ENCODE measurements around the gene PXN. TPM values are rescaled to one million over a fixed set of nuclear protein-coding genes. Genes with fewer than 3 reads are reported as not detected.

The PXN gene
- total and polyA plus RNA-seq, 10 of the 15 experiments (the other 5 are each of a cell fraction or from before 2014, with no cell fraction given) = 1.0 to 32.0 (median 11.5) TPM

- TF ChIP-seq SIN3A (IDR thresholded peaks at IDR 0.05; ENCODE audit: low read depth, low read length) (no peak), E2F4 (IDR thresholded peaks at IDR 0.05; ENCODE audit: low read depth, low read length) (no peak), SMC3 (IDR thresholded peaks at IDR 0.05; ENCODE audit: borderline replicate concordance, low read length) (no peak), TCF7 (IDR thresholded peaks at IDR 0.05; ENCODE audit: borderline replicate concordance) (no peak), ELK1 (IDR thresholded peaks at IDR 0.05; ENCODE audit: low read depth, low read length) (no peak), ZNF622 (IDR thresholded peaks at IDR 0.05) (no peak)
- ChIA-PET RAD21 (ENCODE audit: unreplicated experiment) (no interaction called here), CTCF (interaction anchor here (1.2 to 4.8 kb wide), 2 partner anchors 16 to 20 kb away, joined by 5 to 36 read pairs; no protein-coding TSS in a partner anchor), POLR2A (no interaction called here), SMC1A (ENCODE audit: uncharacterized antibody, unreplicated experiment) (interaction anchor here (0.9 to 1.1 kb wide), 3 partner anchors 12 to 17 kb away, joined by 3 to 4 read pairs (median 3); no protein-coding TSS in a partner anchor)
- no peak for DNase-seq (ENCODE audit: low read depth, low spot score)
- Histone ChIP-seq H4K20me1 (ENCODE audit: control insufficient read depth, insufficient read depth) (no peaks in the 10 kb centered on the region), H3K36me3 (ENCODE audit: control insufficient read depth in 2 of 2, insufficient read depth in 2 of 2, low read length in 1 of 2) (no peaks in the 10 kb centered on the region), H3K79me2 (ENCODE audit: control insufficient read depth, insufficient read depth, low read length) (no peaks in the 10 kb centered on the region), H3K27me3 (replicated peaks in 1 of 2; ENCODE audit: control insufficient read depth in 2 of 2, insufficient read depth in 2 of 2, low read length in 1 of 2) (no peaks in the 10 kb centered on the region), H3K9me3 (replicated peaks; ENCODE audit: control insufficient read depth, insufficient read depth, low read length) (no peaks in the 10 kb centered on the region; the same call in 2 of the 3 replicates), H2AFZ (ENCODE audit: control insufficient read depth, low read depth, low read length) (no peak overlapping the region), H3K9ac (ENCODE audit: control insufficient read depth, insufficient read depth, low read length) (no peak overlapping the region), H3K4me2 (ENCODE audit: control insufficient read depth, insufficient read depth) (no peak overlapping the region), H3K4me3 (no peak overlapping the region), H3K4me1 (ENCODE audit: control insufficient read depth, insufficient read depth, low read length) (peaks cover 27% of the 10 kb centered on the region), H3K27ac (ENCODE audit: control insufficient read depth, insufficient read depth) (no peak overlapping the region)
- in situ Hi-C loops (cut with MboI) (no loop called here), intact Hi-C loops (cut with micrococcal nuclease; ENCODE audit: unreplicated experiment) (no loop called here)
- no peak for ATAC-seq
- FAIRE-seq = no peak
- BruUV-seq (replicated peaks) = no TSS peak
- WGBS (ENCODE audit: insufficient coverage, insufficient replicate concordance, low lambda C conversion rate, missing lambda C conversion rate) = 84% methylated on average over 6 of the region's 6 CpGs
Observed at GRCh38 chr12:120247621-120248030, 17.9 kb downstream of the PXN start.
